HG03571 (cell line): ENCODE measurements around the gene AGPS.
"Not testable (repeated sequence)": the region's sequence is repeated elsewhere in the genome, so short reads cannot be mapped to it uniquely, and the experiment has no call there.

Experiments used
- ATAC-seq: cut with Tn5 transposase; IDR thresholded peaks from one replicate; pipeline ENCODE4 v1.9.1; 2021; ENCODE audit not compliant: unreplicated experiment

AGPS gene

DNA sequence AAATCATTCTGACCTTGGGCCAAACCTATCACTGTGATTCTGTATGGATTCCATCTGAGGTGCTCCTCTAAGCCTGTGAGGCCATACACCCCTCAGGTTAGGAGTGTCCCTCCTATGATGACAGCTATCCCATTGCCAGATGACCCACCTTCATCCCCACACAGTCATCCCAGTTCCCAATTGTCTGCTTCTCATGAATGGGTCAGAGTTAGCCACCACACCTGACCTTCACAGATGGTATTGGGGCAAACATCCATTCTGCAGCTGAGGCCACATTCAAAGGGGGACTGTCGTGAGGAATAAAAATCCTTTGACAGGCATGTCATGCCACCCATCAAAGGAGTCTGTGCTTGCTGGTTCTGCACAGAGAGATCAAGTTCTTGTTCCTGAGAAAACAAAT, 155.2 kb downstream of the AGPS start:
- ATAC-seq: no peak

DNA sequence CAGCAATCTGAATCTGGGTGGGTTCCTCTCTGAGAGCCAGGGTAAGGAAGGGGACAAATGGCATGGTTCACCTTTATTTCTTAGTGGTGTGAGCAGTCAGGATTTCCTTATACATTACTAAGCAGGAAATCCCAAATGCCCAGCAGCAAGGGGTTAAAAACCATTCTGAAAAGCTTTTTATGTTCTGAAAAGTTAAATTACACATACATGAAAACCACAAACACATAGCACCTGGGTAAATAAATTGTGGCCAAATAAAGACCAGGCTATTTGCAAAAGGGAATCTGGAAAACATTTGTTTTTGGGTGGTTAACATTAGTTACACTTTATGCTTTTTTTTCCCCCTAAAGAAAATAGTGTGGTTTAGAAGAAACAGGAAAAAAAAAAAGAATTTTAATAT, 156.1 kb downstream of the AGPS start:
- ATAC-seq: no peak

DNA sequence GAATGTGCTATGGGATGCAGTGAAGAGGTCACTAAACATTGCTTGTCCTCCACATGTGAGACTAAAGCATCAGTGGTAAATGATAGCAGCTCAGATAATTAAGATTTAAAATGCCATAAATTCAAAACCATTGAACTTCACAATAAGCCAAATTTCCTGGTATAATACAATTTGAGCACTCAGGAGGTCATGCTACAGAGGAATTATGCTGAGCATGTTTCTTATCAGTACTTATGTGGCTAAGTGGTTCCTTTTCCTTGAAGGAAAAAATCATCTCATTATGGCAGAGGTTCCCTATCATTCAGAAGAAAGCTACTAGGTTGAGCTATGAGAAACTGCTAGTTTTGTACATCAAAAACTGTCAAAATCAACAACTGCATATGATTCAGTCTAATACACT, 156.6 kb downstream of the AGPS start:
- no peak for ATAC-seq

DNA sequence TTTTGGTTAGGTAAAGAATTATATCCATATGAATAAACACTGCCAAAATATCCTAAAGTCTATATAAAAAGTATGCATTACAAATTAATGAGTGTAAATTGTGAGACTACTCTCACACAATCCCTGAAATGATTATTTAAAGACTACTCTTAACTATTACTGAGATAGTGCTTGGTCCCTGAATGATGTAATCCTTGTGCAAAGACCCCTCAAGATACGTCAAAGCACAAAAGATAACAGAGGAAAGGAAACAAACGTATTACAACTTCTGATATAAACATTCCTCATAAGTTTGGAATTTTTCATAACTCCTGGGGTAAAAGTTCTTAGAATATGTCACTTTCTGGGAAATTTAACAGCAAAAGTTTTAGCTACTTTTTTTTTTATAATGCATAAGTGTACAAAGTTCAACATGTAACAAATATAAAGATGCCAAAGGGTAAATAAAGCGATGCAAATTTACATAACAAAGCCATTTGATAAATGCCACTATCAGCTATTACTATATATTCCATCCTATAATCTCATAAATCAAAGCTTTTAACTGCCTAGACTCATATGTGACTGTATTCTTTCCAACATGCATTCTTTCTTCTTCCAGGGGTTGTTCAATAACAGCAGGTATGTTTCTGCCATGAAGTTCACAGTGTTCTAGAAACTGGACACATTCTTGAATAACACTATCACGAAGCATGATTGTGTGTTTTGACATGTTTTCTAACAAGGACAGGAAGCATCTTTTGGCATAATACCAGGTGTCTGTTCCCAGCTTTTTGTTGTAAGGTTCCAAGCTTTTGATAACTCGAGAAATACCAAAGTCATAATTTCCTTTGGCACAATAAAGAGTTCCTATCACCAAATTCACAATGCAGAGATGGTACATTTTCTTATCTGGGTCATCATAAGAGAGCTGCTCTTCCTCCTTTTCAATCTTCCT, 158.0 kb downstream of the AGPS start:
- no peak for ATAC-seq

DNA sequence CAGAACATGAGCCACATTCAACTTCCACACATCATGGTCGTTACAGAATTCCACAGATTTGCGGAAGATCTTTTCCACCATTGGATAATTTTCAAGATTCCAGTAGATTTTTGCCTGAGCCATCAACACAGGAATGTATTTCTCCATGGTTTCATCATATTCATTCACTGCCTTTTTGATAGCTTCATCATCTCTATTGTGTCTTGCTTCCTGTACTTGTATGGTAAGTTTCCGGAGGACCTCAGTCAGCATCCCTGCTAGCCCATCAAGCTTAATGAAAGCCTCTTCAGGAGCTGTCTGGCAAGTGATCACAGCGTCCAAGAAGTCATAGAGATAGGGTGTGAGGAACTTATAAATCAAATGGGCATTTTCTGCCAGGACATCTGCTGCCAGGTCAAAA, 158.8 kb downstream of the AGPS start:
- not testable (repeated sequence) for ATAC-seq

DNA sequence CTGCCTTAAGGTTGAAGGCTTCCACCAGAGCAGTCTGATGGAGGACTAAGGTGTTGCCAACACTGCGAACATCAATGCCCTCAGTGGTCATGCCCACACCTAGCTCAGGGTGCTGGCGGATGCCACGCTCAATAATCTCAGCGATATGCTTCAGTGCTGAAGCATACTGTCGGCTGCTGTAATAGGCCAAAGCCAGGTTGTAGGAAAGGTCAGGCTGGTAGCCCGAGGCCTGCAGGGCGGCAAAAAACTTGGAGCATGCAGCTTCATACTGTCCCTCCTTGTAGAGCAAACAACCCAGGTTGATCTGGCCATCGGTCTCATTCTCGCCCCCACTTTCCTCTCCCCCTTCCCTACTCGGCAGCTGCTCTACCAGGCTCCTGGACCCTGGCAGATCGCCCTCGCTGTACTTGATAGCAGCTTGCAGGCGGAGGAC, 159.4 kb downstream of the AGPS start:
- no peak for ATAC-seq

DNA sequence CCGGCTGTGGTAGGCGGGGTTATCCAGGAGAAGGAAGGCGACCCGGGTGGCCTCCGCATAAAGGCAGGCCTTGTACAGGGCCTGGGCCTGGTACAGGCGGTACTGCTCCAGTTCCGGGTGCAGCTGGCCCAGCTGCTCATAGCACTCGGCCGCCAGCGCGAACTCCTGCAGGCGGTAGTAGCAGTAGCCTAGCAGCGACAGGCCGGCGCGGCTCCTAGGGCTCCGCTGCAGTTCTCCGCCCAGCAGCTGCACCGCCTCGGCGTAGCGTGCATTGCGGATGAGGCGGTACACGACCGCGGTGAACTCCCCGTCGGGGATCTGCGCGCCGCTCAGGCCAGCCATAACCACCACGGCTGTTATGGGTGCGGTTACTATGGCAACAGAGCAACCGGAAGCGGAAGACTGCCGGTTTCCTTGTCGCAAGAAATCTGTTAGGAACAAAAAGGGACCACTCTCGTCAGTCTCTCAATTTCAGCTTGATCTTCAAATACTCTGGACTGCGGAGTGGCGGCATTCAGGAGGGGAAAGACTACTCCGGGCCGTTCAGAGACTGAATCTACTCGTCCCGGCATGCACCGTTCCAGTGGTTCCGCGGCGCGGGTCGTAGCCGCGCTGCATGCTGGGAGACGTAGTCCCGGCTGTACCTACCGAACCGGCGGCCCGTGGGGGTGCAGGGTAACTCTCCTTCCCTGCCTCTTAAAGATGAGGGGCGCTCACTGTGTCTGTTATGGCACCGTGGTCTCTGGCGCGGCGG, 160.0 kb downstream of the AGPS start:
- ATAC-seq: peak; percentile 96

GRCh38 chr2:177553176-177553884, 160.8 kb downstream of the AGPS start:
- no peak for ATAC-seq

DNA sequence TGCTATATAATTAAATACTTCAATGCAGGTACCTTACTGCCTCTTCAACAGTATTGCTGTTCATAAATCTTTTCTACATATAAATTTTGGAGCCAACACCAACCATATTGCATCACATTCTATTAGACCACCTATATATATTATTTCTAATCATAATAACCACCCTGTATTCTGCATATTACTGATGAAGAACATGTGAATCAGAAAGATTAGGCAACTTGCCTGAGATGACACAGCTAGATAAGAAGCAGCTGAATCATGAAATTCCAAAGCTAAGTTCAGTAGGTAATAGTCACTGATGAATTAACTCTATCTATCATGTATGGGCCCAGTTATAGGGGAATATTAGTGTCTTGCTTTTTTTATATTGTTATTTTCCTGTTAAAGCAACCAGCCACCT, 161.8 kb downstream of the AGPS start:
- no peak for ATAC-seq

DNA sequence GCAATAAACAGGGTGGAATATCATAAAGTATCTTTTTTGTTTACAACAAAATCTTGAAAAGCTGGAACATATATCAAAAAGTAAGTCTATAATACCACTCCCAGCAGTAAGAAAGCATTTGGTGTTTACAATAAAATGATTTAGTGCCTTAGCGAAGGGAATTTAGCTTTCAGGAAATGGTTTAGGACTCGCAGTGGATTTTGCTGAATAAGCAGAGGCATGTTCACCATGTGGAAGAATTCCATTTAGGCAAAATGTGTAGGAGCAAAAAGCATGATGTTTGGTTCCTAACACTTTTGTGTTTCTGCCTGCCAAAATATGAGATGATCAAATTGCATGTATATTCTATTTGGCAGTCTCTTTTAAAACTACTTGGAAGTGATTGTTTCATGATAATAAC, 163.6 kb downstream of the AGPS start:
- ATAC-seq: no peak

- ATAC-seq: no peak
Measured at GRCh38 chr2:177557794-177558193, 165.2 kb downstream of the AGPS start.

DNA sequence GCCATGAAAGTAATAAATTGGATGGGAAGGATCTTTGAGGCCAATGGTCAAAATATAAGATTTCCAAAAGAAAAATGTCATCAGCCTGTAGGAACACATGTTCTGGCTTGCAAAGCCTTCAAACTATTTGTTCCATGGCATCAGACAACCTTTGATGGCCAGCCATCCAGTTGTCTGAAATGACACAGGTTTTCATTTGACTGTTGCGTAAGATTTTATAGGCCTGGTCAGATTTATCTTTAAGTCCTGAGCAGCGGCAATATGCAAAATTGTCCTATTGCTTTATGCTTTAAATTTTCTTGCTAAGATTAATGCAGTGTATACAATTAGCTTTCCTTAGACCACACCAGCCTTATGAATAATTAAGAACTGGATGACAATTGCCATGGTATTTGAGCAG, 167.1 kb downstream of the AGPS start:
- no peak for ATAC-seq

DNA sequence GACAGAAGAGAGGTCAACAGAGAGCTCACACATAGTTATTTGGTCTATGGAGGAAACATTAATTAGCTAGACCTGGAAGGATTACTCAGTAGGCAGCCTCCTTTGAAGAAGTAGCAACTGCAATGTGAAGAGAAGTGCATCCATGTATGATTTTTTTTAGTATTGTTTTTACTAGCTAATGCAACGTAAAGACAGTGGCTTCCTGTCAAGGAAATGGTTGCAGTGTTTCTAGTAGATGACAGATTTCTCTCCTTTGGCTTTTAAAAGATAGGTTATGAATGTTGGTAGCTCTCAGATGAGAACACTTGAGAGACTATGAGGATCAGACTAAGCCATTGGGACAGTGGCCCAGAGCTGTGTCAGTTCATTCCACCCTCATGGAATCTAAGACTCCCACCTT, 175.8 kb downstream of the AGPS start:
- no peak for ATAC-seq

- ATAC-seq: no peak
Measured at GRCh38 chr2:177568893-177569292, 176.3 kb downstream of the AGPS start.

DNA sequence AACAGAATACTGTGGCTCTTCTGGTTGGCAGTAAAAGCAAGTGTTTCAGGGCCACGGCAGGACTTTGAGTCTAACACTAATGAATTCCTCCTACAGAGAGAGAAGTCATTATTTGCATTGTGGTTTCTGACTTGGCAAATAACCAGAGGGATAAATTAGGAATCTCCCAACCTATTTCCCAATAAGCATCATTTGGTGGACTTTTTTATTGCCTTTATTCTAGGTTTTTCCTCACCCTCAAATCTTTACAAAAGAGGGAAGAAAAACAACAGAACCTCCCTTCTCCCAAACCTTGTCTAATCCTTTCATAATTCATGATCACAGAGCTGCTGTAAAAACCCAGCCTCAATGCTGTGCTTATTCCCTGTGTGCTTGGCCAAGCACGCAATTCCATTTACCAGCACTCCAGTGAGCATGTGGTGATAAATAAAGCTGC, 179.7 kb downstream of the AGPS start:
- ATAC-seq: no peak

DNA sequence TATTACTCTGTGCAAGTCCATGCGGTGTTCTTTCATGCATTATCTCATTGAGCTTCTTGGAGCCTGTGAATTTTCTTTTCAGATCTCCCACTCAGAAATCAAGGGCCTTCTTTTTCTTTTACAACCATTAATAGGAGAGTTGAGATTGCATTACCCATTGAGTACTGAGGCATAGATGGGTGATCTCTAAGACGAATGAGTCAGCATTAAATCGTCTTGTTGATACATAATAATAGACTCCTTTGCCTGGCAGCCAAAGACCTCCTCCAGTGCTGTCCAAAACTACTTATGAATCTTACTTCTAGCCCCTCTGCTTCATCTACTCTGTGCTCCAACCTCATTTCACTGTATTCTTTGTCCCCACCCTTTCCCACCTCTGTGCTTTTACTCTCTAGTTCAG, 180.5 kb downstream of the AGPS start:
- no peak for ATAC-seq

DNA sequence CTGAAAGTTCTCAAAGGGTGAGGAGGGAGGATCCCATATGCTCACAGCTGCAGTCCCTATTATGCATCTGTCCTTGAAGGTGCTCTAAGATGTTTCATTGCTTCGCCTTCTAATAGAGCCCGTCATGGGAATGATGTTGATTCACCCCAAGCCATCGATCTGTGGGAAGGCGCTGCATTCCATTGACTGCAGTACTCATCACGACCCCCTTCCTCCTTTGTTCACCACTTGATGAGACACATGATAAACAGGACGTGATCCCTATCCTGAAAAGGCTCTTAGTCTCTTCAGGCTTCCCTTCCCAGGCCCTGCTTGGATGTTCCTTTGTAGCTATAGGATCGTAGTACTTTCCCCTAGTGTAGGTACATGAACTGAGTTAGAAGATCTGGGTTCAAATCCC, 181.8 kb downstream of the AGPS start:
- ATAC-seq: no peak

DNA sequence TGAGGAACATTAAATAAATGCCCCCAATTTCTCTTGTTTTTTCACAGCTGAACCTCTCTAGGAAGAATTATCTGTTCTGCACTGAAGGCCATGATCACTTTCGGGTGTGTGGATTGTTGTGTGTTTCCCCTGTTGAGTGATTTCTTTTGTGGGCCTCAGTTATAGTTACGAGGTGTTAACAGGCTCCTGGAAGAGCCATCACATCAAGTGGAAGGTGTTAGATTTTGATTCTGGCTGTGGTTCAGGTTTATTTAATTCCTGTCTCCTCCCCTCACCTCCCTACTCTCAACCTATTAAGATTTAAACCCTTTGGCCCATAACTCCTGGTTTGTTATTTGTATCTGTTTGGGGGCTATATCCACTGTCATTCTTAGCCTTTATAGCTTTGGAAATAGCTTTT, 182.8 kb downstream of the AGPS start:
- ATAC-seq: no peak

DNA sequence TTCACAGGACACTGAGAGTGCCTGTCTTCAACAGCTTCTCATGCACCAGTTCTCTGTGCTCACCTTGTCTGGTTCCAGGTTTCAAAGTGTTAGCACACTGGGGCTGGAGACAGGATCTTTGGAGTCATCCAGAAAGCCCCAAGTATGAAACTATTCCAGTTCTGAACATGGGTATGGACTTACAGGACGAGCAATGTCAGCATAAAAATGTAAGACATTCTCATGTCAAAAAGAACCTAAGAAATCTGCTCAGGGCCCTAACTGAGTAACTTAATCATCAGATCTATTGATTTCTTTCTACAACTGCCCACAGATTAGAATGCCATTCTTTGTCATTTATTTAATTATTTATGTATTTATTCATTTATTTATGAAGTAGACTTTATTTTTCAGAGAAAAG, 184.5 kb downstream of the AGPS start:
- ATAC-seq: no peak

DNA sequence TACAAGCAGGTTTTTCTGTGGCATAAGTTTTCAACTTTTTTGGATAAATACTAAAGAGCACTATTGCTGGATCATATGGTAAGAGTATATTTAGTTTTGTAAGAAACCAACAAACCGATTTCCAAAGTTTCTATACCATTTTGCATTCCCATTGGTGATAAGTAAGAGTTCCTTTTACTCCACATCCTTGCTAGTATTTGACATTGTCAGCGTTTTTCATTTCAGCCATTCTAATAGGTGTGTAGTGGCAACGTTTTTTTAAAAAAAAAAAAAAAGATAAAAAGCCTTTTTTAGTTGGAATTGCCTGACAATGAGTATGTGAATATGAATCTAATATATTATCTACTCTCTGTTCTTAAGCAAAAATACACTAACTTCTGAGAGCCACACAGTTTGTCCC, 185.9 kb downstream of the AGPS start:
- ATAC-seq: no peak

GRCh38 chr2:177579486-177580036, 187.0 kb downstream of the AGPS start:
- ATAC-seq: no peak
